DND-41 (cell line): ENCODE measurements around the gene KRT2.

ENCODE experiments used
- ATAC-seq: fragments of 200-7000 bp; cut with Tn5 transposase; 3 replicates; pipeline ENCODE4 v1.9.1; 2021; ENCODE audit warnings: low read depth; ENCODE audit not compliant: insufficient read depth
- DNase-seq: peaks from one replicate; pipeline ENCODE4 v3.0.0-alpha.2; 2020
- H2AFZ ChIP-seq: 2 replicates; pipeline ENCODE4 v1.6.0; 2012; ENCODE audit warnings: low read depth, low read length
- H3K27ac ChIP-seq: 2 replicates; pipeline ENCODE4 v1.5.1; 2012; ENCODE audit warnings: low read length, inconsistent platforms
- H3K27me3 ChIP-seq: fragments of 200-600 bp; sonication (generic); 2 replicates; pipeline ENCODE4 v1.6.0; 2012; ENCODE audit warnings: low read length, mild to moderate bottlenecking, inconsistent platforms; ENCODE audit not compliant: insufficient read depth, poor library complexity
- H3K36me3 ChIP-seq: 2 replicates; pipeline ENCODE4 v1.5.1; 2012; ENCODE audit warnings: low read length, inconsistent platforms; ENCODE audit not compliant: insufficient read depth
- H3K4me1 ChIP-seq: 2 replicates; pipeline ENCODE4 v1.5.1; 2012; ENCODE audit warnings: mild to moderate bottlenecking, low read length; ENCODE audit not compliant: insufficient read depth
- H3K4me2 ChIP-seq: 2 replicates; pipeline ENCODE4 v1.6.0; 2012; ENCODE audit warnings: mild to moderate bottlenecking, moderate library complexity, low read length, inconsistent platforms; ENCODE audit not compliant: insufficient read depth
- H3K4me3 ChIP-seq, 2 experiments: fragments of 200-600 bp in 1 of 2; shearing (Covaris generic) in 1 of 2; 2 replicates each; pipeline ENCODE4 v1.5.1; 2012 to 2016; ENCODE audit warnings: inconsistent platforms in 2 of 2, low read length in 2 of 2, mild to moderate bottlenecking in 2 of 2, low read depth in 1 of 2, moderate library complexity in 1 of 2
- H3K79me2 ChIP-seq: 2 replicates; pipeline ENCODE4 v1.6.0; 2012; ENCODE audit warnings: low read length, inconsistent platforms; ENCODE audit not compliant: insufficient read depth
- H3K9ac ChIP-seq: 2 replicates; pipeline ENCODE4 v1.6.0; 2012; ENCODE audit warnings: low read depth, mild to moderate bottlenecking, inconsistent platforms, low read length, moderate library complexity
- H3K9me3 ChIP-seq: 2 replicates; pipeline ENCODE4 v1.5.1; 2012; ENCODE audit warnings: low read length, moderate library complexity, mild to moderate bottlenecking, inconsistent platforms; ENCODE audit not compliant: insufficient read depth, severe bottlenecking
- H4K20me1 ChIP-seq: 2 replicates; pipeline ENCODE4 v1.6.0; 2012; ENCODE audit warnings: low read length; ENCODE audit not compliant: insufficient read depth
- CTCF ChIP-seq: IDR thresholded peaks from 2 replicates; pipeline ENCODE4 v1.5.1; 2012; ENCODE audit warnings: borderline replicate concordance, low read length, moderate library complexity, mild to moderate bottlenecking; ENCODE audit not compliant: poor library complexity, severe bottlenecking; ENCODE audit errors: extremely low read depth
- EZH2 ChIP-seq: IDR thresholded peaks from 3 replicates; pipeline ENCODE4 v1.6.1; 2012; ENCODE audit warnings: borderline replicate concordance, low read depth, mild to moderate bottlenecking, moderate library complexity, low read length, inconsistent platforms; ENCODE audit not compliant: severe bottlenecking

KRT2 gene

GRCh38 chr12:52677671-52678070 lies 25.7 kb upstream of the KRT2 start:
- no peak overlapping the region for H3K4me2 ChIP-seq
- H4K20me1 ChIP-seq = no peaks in the 10 kb centered on the region
- no peak overlapping the region for H2AFZ ChIP-seq
- H3K79me2 ChIP-seq = no peaks in the 10 kb centered on the region
- no peak for TF ChIP-seq EZH2
- no peak for TF ChIP-seq CTCF
- no peak overlapping the region for H3K27ac ChIP-seq
- no peak overlapping the region for H3K9ac ChIP-seq
- DNase-seq (no peak), ATAC-seq (no peak)
- H3K4me1 ChIP-seq = no peaks in the 10 kb centered on the region
- no peaks in the 10 kb centered on the region for H3K27me3 ChIP-seq
- H3K4me3 ChIP-seq = no peak overlapping the region
- no peaks in the 10 kb centered on the region for H3K36me3 ChIP-seq
- H3K9me3 ChIP-seq = no peaks in the 10 kb centered on the region

- Histone ChIP-seq H3K4me2 (no peak overlapping the region), H3K27ac (no peak overlapping the region), H3K4me3 (no peak overlapping the region), H3K4me1 (no peaks in the 10 kb centered on the region), H3K27me3 (peaks cover 3% of the 10 kb centered on the region), H3K9me3 (no peaks in the 10 kb centered on the region), H3K36me3 (no peaks in the 10 kb centered on the region), H4K20me1 (no peaks in the 10 kb centered on the region), H2AFZ (no peak overlapping the region), H3K9ac (no peak overlapping the region), H3K79me2 (no peaks in the 10 kb centered on the region)
- DNase-seq = no peak
- ATAC-seq = no peak
- TF ChIP-seq EZH2 = no peak
- no peak for TF ChIP-seq CTCF
Measured at GRCh38 chr12:52677126-52677525, 25.1 kb upstream of the KRT2 start.

- Histone ChIP-seq H3K79me2 (no peaks in the 10 kb centered on the region), H4K20me1 (no peaks in the 10 kb centered on the region), H3K27me3 (peaks cover 3% of the 10 kb centered on the region), H3K9ac (no peak overlapping the region), H3K36me3 (no peaks in the 10 kb centered on the region), H2AFZ (no peak overlapping the region), H3K9me3 (no peaks in the 10 kb centered on the region), H3K4me2 (no peak overlapping the region), H3K27ac (no peak overlapping the region), H3K4me3 (no peak overlapping the region), H3K4me1 (no peaks in the 10 kb centered on the region)
- no peak for DNase-seq
- no peak for ATAC-seq
- TF ChIP-seq CTCF = no peak
- TF ChIP-seq EZH2 = no peak
Measured at GRCh38 chr12:52676163-52676562, 24.2 kb upstream of the KRT2 start.

- no peak for DNase-seq
- no peaks in the 10 kb centered on the region for H4K20me1 ChIP-seq
- no peak overlapping the region for H2AFZ ChIP-seq
- H3K4me2 ChIP-seq = no peak overlapping the region
- no peaks in the 10 kb centered on the region for H3K79me2 ChIP-seq
- no peaks in the 10 kb centered on the region for H3K9me3 ChIP-seq
- no peak for TF ChIP-seq EZH2
- TF ChIP-seq CTCF = no peak
- H3K36me3 ChIP-seq = no peaks in the 10 kb centered on the region
- H3K4me1 ChIP-seq = no peaks in the 10 kb centered on the region
- H3K27ac ChIP-seq = no peak overlapping the region
- no peak for ATAC-seq
- H3K4me3 ChIP-seq = no peak overlapping the region
- no peak overlapping the region for H3K9ac ChIP-seq
- peaks cover 3% of the 10 kb centered on the region for H3K27me3 ChIP-seq
Measured at GRCh38 chr12:52675301-52675701, 23.3 kb upstream of the KRT2 start.
